Activated CD8-positive, alpha-beta memory T cell treated with anti-CD3 and anti-CD28 coated beads, Interleukin-2, amount 50 U/mL, for 48 hours (primary cell): ENCODE data around the gene CSF2.

Experiments
- DNase-seq: peaks from one replicate; pipeline ENCODE4 v3.0.0-alpha.2; 2020

Gene CSF2

GRCh38 chr5:132073231-132074013, at the start of gene CSF2:
TSS of gene CSF2 (plus strand) at chr5:132073789. CDS start at chr5:132073824, 35 bp downstream.
- DNase-seq = no peak

- no peak for DNase-seq
Measured at GRCh38 chr5:132024117-132024435, 49.5 kb upstream of the CSF2 start.

- DNase-seq = peak; percentile 43
Measured at GRCh38 chr5:132024789-132025402, 48.7 kb upstream of the CSF2 start.

GRCh38 chr5:132025403-132025971, 48.1 kb upstream of the CSF2 start:
- peak; percentile 49 for DNase-seq

DNA sequence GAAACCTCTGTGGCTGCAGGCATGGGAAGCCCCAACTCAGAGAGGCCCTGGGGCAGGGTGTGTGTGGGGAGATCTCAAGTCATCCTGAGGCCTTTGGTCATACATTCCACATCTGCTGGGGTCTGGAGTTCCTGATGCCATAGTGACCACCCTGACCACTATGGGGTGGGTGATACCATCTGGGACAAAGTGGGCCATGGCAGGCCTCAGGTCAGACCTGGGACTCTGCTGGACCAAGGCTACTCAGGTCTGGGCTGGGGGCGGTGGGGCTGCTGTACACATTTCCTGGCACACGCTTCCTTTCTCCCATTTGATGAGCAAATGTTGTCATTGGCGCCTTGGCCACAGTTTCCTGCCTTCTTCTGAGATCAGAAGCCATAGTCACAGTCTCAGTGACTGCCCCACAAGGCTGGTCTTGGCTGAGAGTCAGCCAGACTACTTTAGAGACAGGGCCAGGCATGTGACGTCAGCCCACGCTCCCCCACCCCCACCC, 47.0 kb upstream of the CSF2 start:
- DNase-seq = peak; percentile 76

GRCh38 chr5:132027027-132027426, 46.6 kb upstream of the CSF2 start:
- no peak for DNase-seq

DNA sequence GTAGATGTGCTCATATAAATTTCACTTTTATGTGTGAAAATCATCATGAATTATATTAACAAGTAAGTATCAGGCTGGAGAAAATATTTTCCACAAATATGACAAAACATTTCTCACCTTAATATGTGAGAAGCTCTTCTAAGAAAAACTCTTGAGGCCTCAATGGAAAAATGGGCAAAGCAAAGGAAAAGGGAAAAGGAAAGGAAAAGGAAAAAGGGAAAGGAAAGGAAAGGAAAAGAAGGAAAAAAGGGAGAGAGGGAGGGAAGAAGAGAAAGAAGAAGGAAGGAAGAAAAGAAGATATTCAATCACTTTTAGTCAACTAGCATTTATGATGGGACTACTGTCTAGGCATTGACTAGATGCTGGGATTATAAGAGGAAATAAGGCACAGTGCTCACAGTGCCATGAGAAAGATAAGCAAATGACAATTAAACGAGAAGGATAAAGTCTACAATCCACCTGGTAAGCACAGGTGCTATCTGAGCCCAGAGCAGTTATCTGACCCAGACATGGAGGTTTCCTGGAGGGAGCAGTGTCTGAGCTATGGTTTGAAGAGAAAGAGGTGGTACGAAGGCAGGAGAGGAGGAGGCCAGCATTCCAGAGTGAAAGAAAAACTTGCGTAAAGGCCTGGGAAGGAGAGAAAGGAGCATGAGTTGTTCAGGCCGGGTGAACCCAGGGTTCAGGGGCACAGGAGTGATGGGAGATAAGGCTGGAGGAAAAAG, 43.8 kb upstream of the CSF2 start:
- no peak for DNase-seq

DNA sequence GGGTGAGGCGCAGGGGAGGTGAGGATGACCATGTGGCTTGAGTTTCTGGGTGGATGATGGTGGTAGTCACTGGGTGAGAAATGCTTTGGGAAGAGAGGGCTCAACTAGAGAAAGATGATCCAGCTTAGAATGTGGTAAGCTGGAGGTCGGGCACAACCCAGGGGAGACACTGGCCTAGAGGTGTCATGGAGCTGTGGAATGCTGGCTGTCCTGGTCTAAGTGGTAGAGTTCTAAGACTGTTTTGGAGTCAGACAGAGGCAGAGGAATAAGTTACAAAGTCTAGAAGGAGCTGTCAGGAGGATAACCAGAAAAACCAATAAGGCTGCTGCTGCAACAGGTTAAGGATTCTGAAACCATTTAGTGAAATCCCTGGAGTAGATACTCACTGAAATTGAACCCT, 43.0 kb upstream of the CSF2 start:
- DNase-seq = peak; percentile 42

- DNase-seq = no peak
Measured at GRCh38 chr5:132032196-132032595, 41.4 kb upstream of the CSF2 start.

GRCh38 chr5:132033122-132033521, 40.5 kb upstream of the CSF2 start:
- no peak for DNase-seq

DNA sequence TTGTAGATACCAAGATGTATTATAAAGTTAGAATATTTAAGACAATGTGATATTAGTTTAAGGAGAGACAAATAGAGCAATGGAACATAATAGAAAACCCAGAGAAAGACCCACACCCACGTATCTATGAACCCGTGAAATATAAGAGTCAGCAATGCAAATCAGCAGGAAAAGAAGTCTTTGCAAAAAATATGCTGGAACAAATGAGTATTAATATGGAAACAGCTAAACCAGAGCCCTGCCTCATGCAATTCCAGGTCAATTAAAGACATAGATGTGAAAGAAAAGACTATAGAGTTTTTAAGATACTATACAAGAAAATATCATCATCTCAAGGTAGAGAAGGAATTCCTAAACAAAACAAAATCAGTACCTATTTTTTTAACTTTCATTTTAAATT, 36.2 kb upstream of the CSF2 start:
- DNase-seq = no peak

DNA sequence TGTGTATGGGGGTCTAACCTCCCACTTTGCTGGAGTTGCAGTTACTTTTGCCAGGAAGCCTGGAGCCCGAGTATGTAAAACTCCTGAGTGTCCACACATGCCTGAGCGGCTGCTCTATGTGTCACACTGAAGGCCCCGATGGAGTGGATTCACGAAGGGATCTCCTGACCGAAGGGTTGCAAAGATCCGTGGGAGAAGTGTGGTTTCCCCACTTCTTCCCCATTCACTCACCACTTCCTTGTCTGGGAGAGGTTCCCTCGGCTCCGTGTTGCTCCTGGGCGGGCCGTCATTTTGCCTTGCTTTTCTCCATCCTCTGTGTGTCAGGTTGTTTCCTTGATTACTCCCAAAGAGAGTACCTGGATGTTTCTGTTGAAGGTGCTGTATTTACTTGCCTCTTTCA, 29.4 kb upstream of the CSF2 start:
- no peak for DNase-seq

DNA sequence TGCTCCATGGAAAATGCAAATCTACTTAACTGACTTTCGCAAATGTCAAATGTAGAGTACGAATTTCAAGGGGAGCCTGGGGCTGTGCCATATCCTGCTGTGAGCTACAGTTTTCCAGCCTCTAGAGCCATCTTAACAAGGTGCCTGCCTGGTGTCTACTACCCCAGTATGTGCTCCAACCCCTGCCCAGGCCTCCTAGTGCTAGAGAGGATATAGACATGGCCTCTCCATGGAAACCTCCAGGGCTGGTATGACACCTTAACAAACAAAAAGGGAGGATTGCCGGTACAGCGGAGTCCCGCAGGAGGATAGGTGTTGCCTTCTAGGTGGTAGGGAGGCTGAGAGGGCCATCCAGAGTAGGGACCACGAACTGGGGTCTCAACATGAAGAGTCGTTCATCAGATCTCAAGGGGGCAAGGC, 26.7 kb upstream of the CSF2 start:
- no peak for DNase-seq

DNA sequence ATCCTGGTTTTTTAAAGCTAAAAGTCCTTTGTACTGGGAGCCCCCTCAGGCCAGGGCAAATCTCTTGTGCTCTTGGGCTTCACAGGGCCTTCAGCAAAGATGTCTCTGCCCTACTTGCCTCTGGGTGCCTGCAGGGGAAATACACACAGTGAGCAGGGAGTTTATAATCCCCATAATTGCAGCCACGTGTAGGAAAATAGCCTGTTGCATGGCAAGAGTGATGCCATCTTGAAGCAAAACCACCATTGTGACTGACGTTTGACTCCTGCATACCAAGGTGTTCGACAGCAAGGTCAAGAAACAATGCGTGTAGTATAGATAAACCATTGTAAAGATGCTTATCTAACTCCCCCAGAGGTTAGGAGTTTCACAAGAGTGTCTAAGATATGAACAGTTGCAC, 24.5 kb upstream of the CSF2 start:
- no peak for DNase-seq

- no peak for DNase-seq
Measured at GRCh38 chr5:132049559-132049958, 24.0 kb upstream of the CSF2 start.

- no peak for DNase-seq
Measured at GRCh38 chr5:132050136-132050535, 23.5 kb upstream of the CSF2 start.

DNA sequence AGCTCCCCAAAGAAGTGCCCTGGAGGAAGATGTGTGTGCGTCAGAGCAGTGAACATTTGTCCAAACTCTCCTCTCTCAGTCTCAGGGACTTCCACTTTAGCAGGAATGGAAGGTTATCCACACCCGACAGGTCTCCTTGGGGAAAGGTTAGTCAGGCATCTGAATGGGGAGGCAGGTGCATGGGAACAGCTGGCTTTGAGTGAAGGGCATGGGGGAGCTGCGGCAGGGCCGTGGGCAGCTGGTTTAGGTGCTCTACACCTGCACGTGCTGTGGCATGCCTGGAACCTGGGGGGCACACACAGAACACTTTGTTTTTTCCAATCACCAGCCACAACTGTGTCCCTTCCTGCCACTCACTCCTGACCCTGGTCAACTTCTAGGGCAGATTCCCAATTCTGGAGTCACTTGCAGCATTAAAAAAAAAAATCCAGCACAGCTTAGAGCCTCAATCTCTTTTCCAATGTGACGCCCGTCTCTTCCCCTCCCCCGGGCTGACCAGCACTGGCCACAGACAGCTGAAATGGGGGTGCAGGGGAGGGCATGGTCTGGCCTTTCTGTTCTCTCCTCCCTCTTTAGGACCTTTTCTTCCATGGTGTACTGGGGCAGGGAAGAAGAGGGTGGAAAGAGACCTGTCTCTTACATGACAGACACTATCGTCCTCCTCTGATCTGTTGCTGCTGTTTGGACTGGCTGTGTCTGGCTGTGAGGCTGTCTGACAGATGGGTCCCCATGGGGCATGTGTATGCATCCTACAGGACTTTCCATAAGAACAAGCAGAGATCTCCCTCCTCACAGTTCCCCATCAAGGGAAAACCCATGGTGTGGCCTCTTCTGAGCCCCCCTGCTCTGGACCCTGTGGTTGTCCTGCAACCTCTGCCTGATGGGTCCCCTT, 22.7 kb upstream of the CSF2 start:
- DNase-seq = no peak

DNA sequence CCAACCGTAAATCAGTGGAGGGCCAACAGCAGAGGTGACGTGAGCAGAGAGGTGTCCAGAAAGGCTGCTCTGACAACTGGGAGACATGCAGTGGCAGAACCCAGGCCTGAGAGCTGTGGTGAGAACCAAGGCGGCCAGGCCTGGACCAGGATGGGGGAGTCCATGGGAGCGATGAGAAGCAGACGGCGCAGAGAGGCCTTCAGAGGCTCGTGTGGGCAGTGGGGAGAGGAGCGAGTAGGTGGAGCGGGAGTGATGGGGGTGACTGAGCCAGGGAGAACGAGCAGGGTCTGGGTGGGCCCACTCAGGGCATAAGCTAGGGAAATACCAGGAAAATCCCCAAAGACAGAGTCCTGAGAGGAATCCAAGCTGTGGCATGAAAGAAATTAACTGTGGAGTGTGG, 21.1 kb upstream of the CSF2 start:
- no peak for DNase-seq

DNA sequence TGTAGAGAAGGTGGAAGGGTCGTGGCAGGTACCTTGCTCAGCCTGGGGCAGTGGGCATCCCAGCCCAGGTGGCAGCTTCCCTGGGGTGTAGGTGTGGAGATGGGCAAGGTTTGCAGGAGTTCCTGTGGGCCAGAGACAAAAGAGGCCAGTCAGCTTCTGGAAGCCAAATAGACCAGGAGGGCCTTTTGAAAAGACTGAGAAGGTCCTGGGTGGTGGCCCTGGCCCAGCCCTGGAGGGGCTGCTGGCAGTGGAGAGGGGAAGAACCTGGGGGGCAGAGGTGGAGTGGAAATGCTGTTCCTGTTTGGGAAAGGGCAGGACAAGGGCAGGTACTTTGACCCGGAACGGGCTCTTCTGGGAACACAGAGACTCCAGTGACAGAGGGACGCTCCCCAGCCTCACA, 20.1 kb upstream of the CSF2 start:
- no peak for DNase-seq

DNA sequence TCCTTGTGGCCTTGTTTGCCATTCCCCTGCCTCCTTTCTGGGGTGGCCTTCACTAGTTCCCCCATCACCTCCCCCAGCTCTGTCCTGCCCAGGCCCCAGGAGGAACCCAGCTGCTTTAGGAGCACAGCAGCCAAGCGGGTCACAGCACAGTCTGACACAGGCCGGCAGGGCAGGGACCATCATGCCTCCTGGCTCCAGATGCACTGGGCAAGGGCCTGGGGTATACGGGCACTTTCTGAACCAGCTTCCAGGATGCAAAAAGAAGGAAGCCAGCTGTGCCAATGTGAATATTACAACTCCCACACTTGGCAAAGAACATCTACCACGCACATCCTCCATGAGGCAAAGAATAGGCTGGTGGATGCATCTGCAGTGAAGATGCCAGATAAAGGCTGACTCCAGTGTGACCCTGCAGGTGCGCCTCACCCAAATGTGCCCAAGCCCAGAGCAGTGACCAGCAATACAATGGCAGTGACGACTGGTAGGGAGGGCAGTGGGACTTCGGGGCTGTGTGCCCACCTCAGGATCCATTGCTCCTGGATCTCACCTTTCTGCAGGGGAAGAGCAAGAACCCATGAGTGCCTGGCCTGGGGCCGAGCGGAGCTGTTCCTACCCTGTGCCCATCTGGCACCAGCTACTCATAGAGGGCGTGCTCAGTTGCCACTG, 19.4 kb upstream of the CSF2 start:
- peak; percentile 48 for DNase-seq

- peak; percentile 44 for DNase-seq
Measured at GRCh38 chr5:132054697-132055440, 18.7 kb upstream of the CSF2 start.
